ENCODE measurements around the gene LPIN1. TPM values are rescaled to one million over a fixed set of nuclear protein-coding genes. Genes with fewer than 3 reads are reported as not detected.

Gene LPIN1
- total and polyA plus RNA-seq, 2 donors (not counting 1 experiment from before 2014, with no cell fraction given), result 36.3 to 99.1 TPM

DNA sequence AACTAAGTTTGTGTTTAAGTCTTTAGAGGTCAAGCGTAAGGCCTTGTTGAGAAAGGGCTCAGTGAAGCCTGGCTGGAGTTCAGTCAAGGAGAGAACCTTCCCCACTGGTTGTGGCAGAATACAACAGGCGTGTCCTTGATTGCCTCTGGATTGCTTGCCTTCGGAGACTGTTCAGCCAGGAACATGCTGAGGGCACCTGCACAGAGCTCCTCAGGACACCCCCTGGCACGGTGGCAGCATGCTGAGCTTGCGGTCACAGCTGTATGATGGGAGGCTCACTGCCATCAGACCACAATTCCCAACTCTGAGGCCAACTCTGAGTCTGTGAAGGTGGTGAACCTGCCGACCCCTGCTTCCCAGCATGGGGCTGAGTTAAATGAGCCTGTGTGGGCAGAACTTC, 130.0 kb downstream of the LPIN1 start:
- Histone ChIP-seq H3K27ac (ENCODE audit: low read length in 2 of 2) (no peak overlapping the region), H2AFZ (ENCODE audit: insufficient read depth, low read depth, low read length, poor library complexity, severe bottlenecking) (no peak overlapping the region), H4K20me1 (ENCODE audit: control insufficient read depth, insufficient read depth, low read length, poor library complexity, severe bottlenecking) (no peaks in the 10 kb centered on the region), H3K4me3 (ENCODE audit: control extremely low read depth in 1 of 5, extremely low read depth in 1 of 5, insufficient read depth in 1 of 5, low read depth in 2 of 5, low read length in 4 of 5) (no peak overlapping the region), H3K9me3 (ENCODE audit: control extremely low read depth in 1 of 3, control insufficient read depth in 2 of 3, insufficient read depth in 1 of 3, low read length in 2 of 3) (no peaks in the 10 kb centered on the region), H3K9ac (ENCODE audit: low read length) (no peak overlapping the region), H3K4me1 (ENCODE audit: control insufficient read depth in 2 of 2, insufficient read depth in 2 of 2, low read length in 2 of 2) (peaks cover 6 to 8% of the 10 kb centered on the region in 2 donors), H3K4me2 (replicated peaks; ENCODE audit: low read depth, low read length, poor library complexity, severe bottlenecking) (no peak overlapping the region), H3K27me3 (replicated peaks in 1 of 4; ENCODE audit: control extremely low read depth in 1 of 4, control insufficient read depth in 3 of 4, insufficient read depth in 4 of 4, low read length in 3 of 4) (no peaks in the 10 kb centered on the region), H3K79me2 (ENCODE audit: control insufficient read depth, insufficient read depth, low read length) (no peaks in the 10 kb centered on the region), H3K36me3 (replicated peaks in 1 of 2; ENCODE audit: control extremely low read depth in 1 of 2, control insufficient read depth in 1 of 2, extremely low read depth in 1 of 2, insufficient read depth in 2 of 2, low read length in 1 of 2) (no peaks in the 10 kb centered on the region)
- ChIA-PET POLR2A (no interaction called here), CTCF (no interaction called here)
- DNase-seq (no peak), ATAC-seq (ENCODE audit: low read depth) (no peak)
- no peak overlapping the region for H3K4me3 Mint-ChIP-seq
- TF ChIP-seq, protein P1, sequence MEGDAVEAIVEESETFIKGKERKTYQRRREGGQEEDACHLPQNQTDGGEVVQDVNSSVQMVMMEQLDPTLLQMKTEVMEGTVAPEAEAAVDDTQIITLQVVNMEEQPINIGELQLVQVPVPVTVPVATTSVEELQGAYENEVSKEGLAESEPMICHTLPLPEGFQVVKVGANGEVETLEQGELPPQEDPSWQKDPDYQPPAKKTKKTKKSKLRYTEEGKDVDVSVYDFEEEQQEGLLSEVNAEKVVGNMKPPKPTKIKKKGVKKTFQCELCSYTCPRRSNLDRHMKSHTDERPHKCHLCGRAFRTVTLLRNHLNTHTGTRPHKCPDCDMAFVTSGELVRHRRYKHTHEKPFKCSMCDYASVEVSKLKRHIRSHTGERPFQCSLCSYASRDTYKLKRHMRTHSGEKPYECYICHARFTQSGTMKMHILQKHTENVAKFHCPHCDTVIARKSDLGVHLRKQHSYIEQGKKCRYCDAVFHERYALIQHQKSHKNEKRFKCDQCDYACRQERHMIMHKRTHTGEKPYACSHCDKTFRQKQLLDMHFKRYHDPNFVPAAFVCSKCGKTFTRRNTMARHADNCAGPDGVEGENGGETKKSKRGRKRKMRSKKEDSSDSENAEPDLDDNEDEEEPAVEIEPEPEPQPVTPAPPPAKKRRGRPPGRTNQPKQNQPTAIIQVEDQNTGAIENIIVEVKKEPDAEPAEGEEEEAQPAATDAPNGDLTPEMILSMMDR (IDR thresholded peaks at IDR 0.05), result no peak
- TF ChIP-seq EZH2 (IDR thresholded peaks at IDR 0.05; ENCODE audit: borderline replicate concordance, insufficient read depth, low read depth, low read length, poor library complexity, severe bottlenecking), result no peak
- 90% methylated on average over 4 of the region's 6 CpGs for WGBS (ENCODE audit: insufficient coverage)
- H3K9me3 Mint-ChIP-seq (ENCODE audit: insufficient read depth), result no peaks in the 10 kb centered on the region
- peaks cover 24% of the 10 kb centered on the region for H3K4me1 Mint-ChIP-seq
- no peaks in the 10 kb centered on the region for H3K27me3 Mint-ChIP-seq
- intact Hi-C loops (cut with micrococcal nuclease), result no loop called here
- H3K27ac Mint-ChIP-seq, result no peak overlapping the region

DNA sequence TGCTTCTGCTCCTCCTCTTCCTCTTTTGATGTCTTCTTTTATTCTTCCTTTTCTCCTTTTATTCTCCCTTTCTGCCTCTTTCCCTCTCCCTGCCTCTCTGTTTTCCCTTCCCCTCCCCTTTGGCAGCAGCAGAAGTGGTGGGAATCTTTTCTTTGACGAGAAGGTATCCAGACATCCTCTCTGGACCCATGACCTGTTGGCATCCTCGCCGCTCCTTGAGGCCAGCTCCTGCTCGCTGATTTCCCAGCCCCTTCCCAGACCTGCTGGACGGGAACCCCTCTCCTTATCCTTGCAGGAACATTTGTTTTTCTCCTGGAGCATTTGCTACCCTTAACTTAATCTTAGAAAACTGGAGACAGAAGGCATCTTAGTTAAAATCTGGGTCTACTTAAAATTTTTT, 130.5 kb downstream of the LPIN1 start:
- Histone ChIP-seq H4K20me1 (ENCODE audit: control insufficient read depth, insufficient read depth, low read length, poor library complexity, severe bottlenecking) (no peaks in the 10 kb centered on the region), H3K4me3 (ENCODE audit: control extremely low read depth in 1 of 5, extremely low read depth in 1 of 5, insufficient read depth in 1 of 5, low read depth in 2 of 5, low read length in 4 of 5) (no peak overlapping the region), H3K4me2 (replicated peaks; ENCODE audit: low read depth, low read length, poor library complexity, severe bottlenecking) (no peak overlapping the region), H3K27me3 (replicated peaks in 1 of 4; ENCODE audit: control extremely low read depth in 1 of 4, control insufficient read depth in 3 of 4, insufficient read depth in 4 of 4, low read length in 3 of 4) (no peaks in the 10 kb centered on the region), H3K27ac (ENCODE audit: low read length in 2 of 2) (no peak overlapping the region), H3K9me3 (ENCODE audit: control extremely low read depth in 1 of 3, control insufficient read depth in 2 of 3, insufficient read depth in 1 of 3, low read length in 2 of 3) (peaks cover 0 to 1% (median 0%) of the 10 kb centered on the region in 3 donors), H3K79me2 (ENCODE audit: control insufficient read depth, insufficient read depth, low read length) (no peaks in the 10 kb centered on the region), H3K4me1 (ENCODE audit: control insufficient read depth in 2 of 2, insufficient read depth in 2 of 2, low read length in 2 of 2) (peaks cover 6 to 8% of the 10 kb centered on the region in 2 donors), H2AFZ (ENCODE audit: insufficient read depth, low read depth, low read length, poor library complexity, severe bottlenecking) (no peak overlapping the region), H3K9ac (ENCODE audit: low read length) (no peak overlapping the region), H3K36me3 (replicated peaks in 1 of 2; ENCODE audit: control extremely low read depth in 1 of 2, control insufficient read depth in 1 of 2, extremely low read depth in 1 of 2, insufficient read depth in 2 of 2, low read length in 1 of 2) (no peaks in the 10 kb centered on the region)
- POLR2A ChIA-PET, result no interaction called here
- H3K4me3 Mint-ChIP-seq, result no peak overlapping the region
- no CpG with 5 or more reads among the region's 5 CpGs for WGBS (ENCODE audit: insufficient coverage)
- H3K4me1 Mint-ChIP-seq, result peaks cover 24% of the 10 kb centered on the region
- no peaks in the 10 kb centered on the region for H3K9me3 Mint-ChIP-seq (ENCODE audit: insufficient read depth)
- no peak for DNase-seq
- no peak for ATAC-seq (ENCODE audit: low read depth)
- intact Hi-C loops (cut with micrococcal nuclease), result no loop called here
- H3K27me3 Mint-ChIP-seq, result no peaks in the 10 kb centered on the region
- TF ChIP-seq EZH2 (IDR thresholded peaks at IDR 0.05; ENCODE audit: borderline replicate concordance, insufficient read depth, low read depth, low read length, poor library complexity, severe bottlenecking), result no peak
- TF ChIP-seq, protein P1 (IDR thresholded peaks at IDR 0.05), result no peak
- CTCF ChIA-PET, result no interaction called here
- no peak overlapping the region for H3K27ac Mint-ChIP-seq

Small RNAs within 50 kb of the gene (small RNA-seq; reads per million reads assigned to genes)
- gene MIR4262 (ENCODE audit: insufficient read length, low read depth, low replicate concordance) (not detected), gene MIR548S (ENCODE audit: insufficient read length, low read depth, low replicate concordance) (not detected)

Other genes with a start within 250 kb of the LPIN1 start
- gene GREB1, start 212.6 kb upstream of the LPIN1 start, total RNA-seq, result 0.34 and 0.39 TPM in 2 replicates
- gene GREB1, start 212.6 kb upstream of the LPIN1 start, polyA plus RNA-seq, result 0.04 and 0.07 TPM in 2 replicates
- gene NTSR2, start 76.4 kb upstream of the LPIN1 start, total RNA-seq, result not detected in 2 replicates
- gene NTSR2, start 76.4 kb upstream of the LPIN1 start, polyA plus RNA-seq, result not detected in 2 replicates

Measured in B cell (primary cell).